ENCODE data around the gene LAMC1. TPM values are rescaled to one million over a fixed set of nuclear protein-coding genes. Genes with fewer than 3 reads are reported as not detected.
A peak's percentile ranks its signal among the peaks of the same experiment; 100 is the strongest.

Gene LAMC1
- total and polyA plus RNA-seq, 2 donors (not counting 1 experiment from before 2014, with no cell fraction given): 408 to 604 TPM

GRCh38 chr1:183077097-183077496 lies 53.9 kb downstream of the LAMC1 start:
- no peak overlapping the region for H3K4me3 ChIP-seq (replicated peaks in 1 of 4; ENCODE audit: control extremely low read depth in 1 of 4, insufficient read depth in 1 of 4, low read depth in 3 of 4, low read length in 4 of 4)
- H3K27me3 ChIP-seq (ENCODE audit: control insufficient read depth, insufficient read depth, low read length): no peaks in the 10 kb centered on the region
- peaks cover 13% of the 10 kb centered on the region for H3K4me1 ChIP-seq (ENCODE audit: control insufficient read depth, extremely low read depth, insufficient read depth, low read length)
- no peak for TF ChIP-seq EZH2 (IDR thresholded peaks at IDR 0.05; ENCODE audit: low read length, missing control alignments)
- TF ChIP-seq CTCF (conservative IDR thresholded peaks at IDR 0.05 in 1 of 2, IDR thresholded peaks at IDR 0.05 in 1 of 2; ENCODE audit: low read depth in 1 of 2, low read length in 2 of 2): no peak
- H3K4me2 ChIP-seq (ENCODE audit: extremely low read depth, insufficient read depth, low read length): no peak overlapping the region
- no peaks in the 10 kb centered on the region for H3K9me3 ChIP-seq (ENCODE audit: control insufficient read depth, insufficient read depth, low read depth, low read length)
- H4K20me1 ChIP-seq (ENCODE audit: control insufficient read depth, extremely low read depth, insufficient read depth, low read length): peaks cover 1% of the 10 kb centered on the region
- no peaks in the 10 kb centered on the region for H3K36me3 ChIP-seq (ENCODE audit: control insufficient read depth, insufficient read depth, low read length)
- no peak overlapping the region for H2AFZ ChIP-seq (ENCODE audit: low read length)
- DNase-seq (ENCODE audit: low read depth in 2 of 2): no peak
- no peak overlapping the region for H3K9ac ChIP-seq (ENCODE audit: insufficient read depth, low read length)
- H3K79me2 ChIP-seq (ENCODE audit: control insufficient read depth, insufficient read depth, low read length): peaks cover 87% of the 10 kb centered on the region
- no peak overlapping the region for H3K27ac ChIP-seq (ENCODE audit: insufficient read depth, low read length)

GRCh38 chr1:183079712-183080388 lies 56.6 kb downstream of the LAMC1 start:
- Histone ChIP-seq H3K4me1 (ENCODE audit: control insufficient read depth, extremely low read depth, insufficient read depth, low read length) (peaks cover 9% of the 10 kb centered on the region), H4K20me1 (ENCODE audit: control insufficient read depth, extremely low read depth, insufficient read depth, low read length) (no peaks in the 10 kb centered on the region), H3K4me2 (ENCODE audit: extremely low read depth, insufficient read depth, low read length) (no peak overlapping the region), H3K36me3 (ENCODE audit: control insufficient read depth, insufficient read depth, low read length) (no peaks in the 10 kb centered on the region), H3K27ac (ENCODE audit: insufficient read depth, low read length) (peak overlapping the region; percentile 42), H3K4me3 (replicated peaks in 1 of 4; ENCODE audit: control extremely low read depth in 1 of 4, insufficient read depth in 1 of 4, low read depth in 3 of 4, low read length in 4 of 4) (no peak overlapping the region), H3K9ac (ENCODE audit: insufficient read depth, low read length) (no peak overlapping the region), H3K27me3 (ENCODE audit: control insufficient read depth, insufficient read depth, low read length) (no peaks in the 10 kb centered on the region), H3K9me3 (ENCODE audit: control insufficient read depth, insufficient read depth, low read depth, low read length) (no peaks in the 10 kb centered on the region), H3K79me2 (ENCODE audit: control insufficient read depth, insufficient read depth, low read length) (peaks cover 87% of the 10 kb centered on the region), H2AFZ (ENCODE audit: low read length) (no peak overlapping the region)
- no peak for DNase-seq (ENCODE audit: low read depth in 2 of 2)
- TF ChIP-seq CTCF (conservative IDR thresholded peaks at IDR 0.05 in 1 of 2, IDR thresholded peaks at IDR 0.05 in 1 of 2; ENCODE audit: low read depth in 1 of 2, low read length in 2 of 2): no peak
- no peak for TF ChIP-seq EZH2 (IDR thresholded peaks at IDR 0.05; ENCODE audit: low read length, missing control alignments)

- H4K20me1 ChIP-seq (ENCODE audit: control insufficient read depth, extremely low read depth, insufficient read depth, low read length): no peaks in the 10 kb centered on the region
Measured at GRCh38 chr1:183080406-183080805, 57.2 kb downstream of the LAMC1 start.

More at GRCh38 chr1:183080406-183080805, 57.2 kb downstream of the LAMC1 start:
- no peaks in the 10 kb centered on the region for H3K36me3 ChIP-seq (ENCODE audit: control insufficient read depth, insufficient read depth, low read length)
- H3K27ac ChIP-seq (ENCODE audit: insufficient read depth, low read length): peak overlapping the region; percentile 42
- no peak for TF ChIP-seq CTCF (conservative IDR thresholded peaks at IDR 0.05 in 1 of 2, IDR thresholded peaks at IDR 0.05 in 1 of 2; ENCODE audit: low read depth in 1 of 2, low read length in 2 of 2)
- no peak overlapping the region for H3K4me3 ChIP-seq (replicated peaks in 1 of 4; ENCODE audit: control extremely low read depth in 1 of 4, insufficient read depth in 1 of 4, low read depth in 3 of 4, low read length in 4 of 4)
- no peak overlapping the region for H3K9ac ChIP-seq (ENCODE audit: insufficient read depth, low read length)
- peak; percentile 44 to 78 for DNase-seq (ENCODE audit: low read depth in 2 of 2)
- peaks cover 9% of the 10 kb centered on the region for H3K4me1 ChIP-seq (ENCODE audit: control insufficient read depth, extremely low read depth, insufficient read depth, low read length)
- H3K79me2 ChIP-seq (ENCODE audit: control insufficient read depth, insufficient read depth, low read length): peaks cover 87% of the 10 kb centered on the region
- H2AFZ ChIP-seq (ENCODE audit: low read length): no peak overlapping the region
- no peak overlapping the region for H3K4me2 ChIP-seq (ENCODE audit: extremely low read depth, insufficient read depth, low read length)
- no peaks in the 10 kb centered on the region for H3K27me3 ChIP-seq (ENCODE audit: control insufficient read depth, insufficient read depth, low read length)
- H3K9me3 ChIP-seq (ENCODE audit: control insufficient read depth, insufficient read depth, low read depth, low read length): no peaks in the 10 kb centered on the region

Data from fibroblast of lung (primary cell).